Astrocyte of the spinal cord (primary cell): Measurements from ENCODE around the gene KRT28.
"Not testable (repeated sequence)": the region's sequence is repeated elsewhere in the genome, so short reads cannot be mapped to it uniquely, and the experiment has no call there.

Experiments used
- DNase-seq: peaks from one replicate; pipeline ENCODE4 v3.0.0; 2011; ENCODE audit warnings: low read depth, low spot score
- H3K4me3 ChIP-seq: 2 replicates; pipeline ENCODE4 v1.5.1; 2011; ENCODE audit warnings: low read depth, mild to moderate bottlenecking, low read length, moderate library complexity
- CTCF ChIP-seq: IDR thresholded peaks from 2 replicates; pipeline ENCODE4 v1.5.1; 2012; ENCODE audit warnings: low read depth, mild to moderate bottlenecking, low read length, inconsistent platforms
- in situ Hi-C: cut with HindIII; loops from 2 replicates; pipeline ENCODE4 v1.10.0; 2017; ENCODE audit warnings: low sequenced_read_pairs

Gene KRT28

GRCh38 chr17:40819528-40820125, 19.9 kb upstream of the KRT28 start:
- in situ Hi-C loops = no loop called here
- peak overlapping the region; percentile 57 for H3K4me3 ChIP-seq
- DNase-seq = peak; percentile 4
- TF ChIP-seq CTCF = no peak

GRCh38 chr17:40818733-40819527, 19.2 kb upstream of the KRT28 start:
- H3K4me3 ChIP-seq = peak overlapping the region; percentile 65
- TF ChIP-seq CTCF = no peak
- in situ Hi-C loops = no loop called here
- peak; percentile 87 for DNase-seq

- DNase-seq = no peak
- in situ Hi-C loops = no loop called here
- peak overlapping the region; percentile 65 for H3K4me3 ChIP-seq
- no peak for TF ChIP-seq CTCF
These were observed 18.6 kb upstream of the KRT28 start for GRCh38 chr17:40818343-40818732.

- no peak overlapping the region for H3K4me3 ChIP-seq
- in situ Hi-C loops = no loop called here
- no peak for DNase-seq
- TF ChIP-seq CTCF = no peak
These were observed 17.4 kb upstream of the KRT28 start for GRCh38 chr17:40817103-40817682.

- in situ Hi-C loops = no loop called here
- H3K4me3 ChIP-seq = no peak overlapping the region
- DNase-seq = no peak
- TF ChIP-seq CTCF = no peak
These were observed 16.8 kb upstream of the KRT28 start for GRCh38 chr17:40816569-40816968.

GRCh38 chr17:40815381-40815780, 15.6 kb upstream of the KRT28 start:
- H3K4me3 ChIP-seq = no peak overlapping the region
- TF ChIP-seq CTCF = no peak
- in situ Hi-C loops = no loop called here
- DNase-seq = no peak

GRCh38 chr17:40814657-40815056, 14.9 kb upstream of the KRT28 start:
- DNase-seq, in situ Hi-C loops, H3K4me3 ChIP-seq: not testable (repeated sequence)
